ENCODE results near the gene TNFSF8. TPM values are rescaled to one million over a fixed set of nuclear protein-coding genes. Genes with fewer than 3 reads are reported as not detected.

Gene TNFSF8
- total RNA-seq, 1 donor, result not detected

- DNase-seq (ENCODE audit: low read depth), result peak; percentile 67
- TF ChIP-seq, protein P1, sequence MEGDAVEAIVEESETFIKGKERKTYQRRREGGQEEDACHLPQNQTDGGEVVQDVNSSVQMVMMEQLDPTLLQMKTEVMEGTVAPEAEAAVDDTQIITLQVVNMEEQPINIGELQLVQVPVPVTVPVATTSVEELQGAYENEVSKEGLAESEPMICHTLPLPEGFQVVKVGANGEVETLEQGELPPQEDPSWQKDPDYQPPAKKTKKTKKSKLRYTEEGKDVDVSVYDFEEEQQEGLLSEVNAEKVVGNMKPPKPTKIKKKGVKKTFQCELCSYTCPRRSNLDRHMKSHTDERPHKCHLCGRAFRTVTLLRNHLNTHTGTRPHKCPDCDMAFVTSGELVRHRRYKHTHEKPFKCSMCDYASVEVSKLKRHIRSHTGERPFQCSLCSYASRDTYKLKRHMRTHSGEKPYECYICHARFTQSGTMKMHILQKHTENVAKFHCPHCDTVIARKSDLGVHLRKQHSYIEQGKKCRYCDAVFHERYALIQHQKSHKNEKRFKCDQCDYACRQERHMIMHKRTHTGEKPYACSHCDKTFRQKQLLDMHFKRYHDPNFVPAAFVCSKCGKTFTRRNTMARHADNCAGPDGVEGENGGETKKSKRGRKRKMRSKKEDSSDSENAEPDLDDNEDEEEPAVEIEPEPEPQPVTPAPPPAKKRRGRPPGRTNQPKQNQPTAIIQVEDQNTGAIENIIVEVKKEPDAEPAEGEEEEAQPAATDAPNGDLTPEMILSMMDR (IDR thresholded peaks at IDR 0.05; ENCODE audit: insufficient read depth, low read length), result no peak
- no peak overlapping the region for H3K4me3 ChIP-seq (ENCODE audit: low read depth, low read length)
Observed at GRCh38 chr9:114938687-114939575, 8.5 kb upstream of the TNFSF8 start.

DNA sequence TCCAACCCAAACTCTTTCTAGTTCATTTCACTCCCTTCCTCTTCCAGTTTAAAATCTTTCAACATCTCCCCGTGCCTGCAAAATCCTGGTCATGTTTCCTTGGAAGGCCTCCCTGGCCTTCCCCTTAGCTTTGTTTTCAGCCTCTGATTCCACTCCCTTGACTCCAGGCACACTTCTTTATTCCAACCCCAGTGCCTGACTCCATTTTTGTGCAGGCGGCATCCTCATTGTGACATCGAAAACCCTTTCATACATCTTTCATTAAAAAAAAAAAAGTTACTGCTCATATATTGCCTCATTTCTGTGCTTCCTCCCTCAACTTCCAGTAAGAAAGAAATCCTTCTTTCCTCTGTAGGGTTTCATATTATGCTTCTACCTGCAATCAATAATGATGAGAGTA, 7.1 kb upstream of the TNFSF8 start:
- DNase-seq (ENCODE audit: low read depth), result no peak
- TF ChIP-seq, protein P1 (IDR thresholded peaks at IDR 0.05; ENCODE audit: insufficient read depth, low read length), result no peak
- no peak overlapping the region for H3K4me3 ChIP-seq (ENCODE audit: low read depth, low read length)

GRCh38 chr9:114936581-114936980, 6.2 kb upstream of the TNFSF8 start:
- DNase-seq (ENCODE audit: low read depth), result no peak
- no peak overlapping the region for H3K4me3 ChIP-seq (ENCODE audit: low read depth, low read length)
- TF ChIP-seq, protein P1 (IDR thresholded peaks at IDR 0.05; ENCODE audit: insufficient read depth, low read length), result no peak

DNA sequence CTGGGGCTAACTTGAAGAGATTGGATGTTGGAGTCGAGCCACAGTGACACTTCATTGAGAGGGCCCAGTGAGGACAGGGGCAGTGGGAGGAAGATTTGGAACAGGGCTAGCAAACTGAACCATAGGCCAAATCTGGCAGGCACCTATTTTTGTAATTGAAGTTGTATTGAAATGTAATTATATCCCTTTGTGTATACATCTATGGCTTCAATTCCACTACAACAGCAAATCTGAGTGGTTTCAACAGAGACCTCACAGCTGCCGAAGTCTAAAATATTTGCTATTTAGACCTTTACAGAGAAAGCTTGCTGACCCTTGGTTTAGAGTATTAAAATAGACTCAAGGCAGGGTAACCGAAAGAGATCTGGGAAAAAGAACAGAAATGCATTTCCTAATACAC, 4.7 kb upstream of the TNFSF8 start:
- TF ChIP-seq, protein P1 (IDR thresholded peaks at IDR 0.05; ENCODE audit: insufficient read depth, low read length), result no peak
- H3K4me3 ChIP-seq (ENCODE audit: low read depth, low read length), result no peak overlapping the region
- DNase-seq (ENCODE audit: low read depth), result no peak

- H3K4me3 ChIP-seq (ENCODE audit: low read depth, low read length), result no peak overlapping the region
- TF ChIP-seq, protein P1 (IDR thresholded peaks at IDR 0.05; ENCODE audit: insufficient read depth, low read length), result no peak
- no peak for DNase-seq (ENCODE audit: low read depth)
Observed at GRCh38 chr9:114932502-114932901, 2.1 kb upstream of the TNFSF8 start.

GRCh38 chr9:114931407-114931806, 1.0 kb upstream of the TNFSF8 start:
- H3K4me3 ChIP-seq (ENCODE audit: low read depth, low read length), result no peak overlapping the region
- TF ChIP-seq, protein P1 (IDR thresholded peaks at IDR 0.05; ENCODE audit: insufficient read depth, low read length), result no peak

More at GRCh38 chr9:114931407-114931806, 1.0 kb upstream of the TNFSF8 start:
- DNase-seq (ENCODE audit: low read depth), result no peak
